HG03064 (cell line): ENCODE results near the gene NLGN3.

Experiments
- ATAC-seq: cut with Tn5 transposase; IDR thresholded peaks from one replicate; pipeline ENCODE4 v1.9.1; 2021; ENCODE audit warnings: low read depth; ENCODE audit not compliant: unreplicated experiment

The NLGN3 gene

GRCh38 chrX:71144651-71145050 lies at the start of gene NLGN3:
NLGN3 (plus strand) TSS chrX:71144841; CDS start chrX:71147750, 2,909 bp downstream.
- no peak for ATAC-seq

GRCh38 chrX:71095033-71095432 lies 49.6 kb upstream of the NLGN3 start:
- ATAC-seq = no peak

DNA sequence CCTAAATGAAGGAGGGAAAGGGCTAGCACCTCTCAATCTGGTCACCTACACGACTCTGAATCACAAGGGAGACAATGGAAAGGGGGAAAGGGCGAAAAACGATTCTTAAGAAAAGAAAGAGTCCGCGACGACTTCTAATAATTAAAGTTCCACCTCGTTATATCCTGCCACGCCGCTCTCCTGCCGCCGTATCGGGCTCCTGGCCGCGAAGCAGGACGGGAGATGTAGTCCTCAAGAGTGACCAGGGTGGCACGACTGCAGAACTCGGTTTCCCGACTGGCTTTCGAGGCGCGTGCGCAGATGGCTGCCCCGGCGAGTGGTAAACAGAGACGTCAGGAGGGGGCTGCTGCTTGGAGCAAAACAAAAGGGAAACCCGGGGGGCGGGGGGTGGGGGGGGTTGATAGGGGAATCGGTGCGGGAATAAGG lies 49.1 kb upstream of the NLGN3 start, which contains the start of gene FOXO4:
FOXO4 (plus strand) TSS at position 297 of the 426 bp plus-strand sequence. CDS start 678 bp downstream, outside the sequence.
- peak; percentile 78 for ATAC-seq

DNA sequence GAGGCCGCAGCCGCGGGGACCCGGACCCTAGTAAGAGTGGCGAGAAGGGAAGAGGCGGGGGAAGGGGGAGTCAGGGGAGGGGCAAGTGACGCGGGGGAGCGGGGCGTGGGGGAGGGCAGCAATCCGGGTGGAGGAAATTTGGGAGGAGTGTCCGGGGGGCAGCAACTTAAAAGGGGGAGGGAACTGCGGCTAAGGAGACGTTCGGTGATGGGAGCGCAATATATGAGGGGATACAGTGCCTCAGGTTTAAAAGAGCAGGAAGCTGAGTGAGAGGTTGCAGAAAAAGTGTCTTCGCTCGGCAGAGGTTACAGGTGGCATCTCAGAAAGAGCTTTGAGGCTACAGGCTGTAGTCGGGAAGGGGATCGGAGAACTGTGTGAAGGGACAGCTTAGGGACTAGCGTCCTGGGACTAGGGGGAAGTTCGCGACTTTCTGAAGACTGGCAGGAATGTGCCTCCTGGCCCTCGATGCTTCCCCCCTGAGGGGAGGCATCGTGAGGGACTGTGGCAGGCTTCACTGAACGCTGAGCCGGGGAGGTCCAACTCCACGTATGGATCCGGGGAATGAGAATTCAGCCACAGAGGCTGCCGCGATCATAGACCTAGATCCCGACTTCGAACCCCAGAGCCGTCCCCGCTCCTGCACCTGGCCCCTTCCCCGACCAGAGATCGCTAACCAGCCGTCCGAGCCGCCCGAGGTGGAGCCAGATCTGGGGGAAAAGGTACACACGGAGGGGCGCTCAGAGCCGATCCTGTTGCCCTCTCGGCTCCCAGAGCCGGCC lies 48.5 kb upstream of the NLGN3 start:
- ATAC-seq = no peak

GRCh38 chrX:71096760-71097032 lies 47.9 kb upstream of the NLGN3 start:
- no peak for ATAC-seq

DNA sequence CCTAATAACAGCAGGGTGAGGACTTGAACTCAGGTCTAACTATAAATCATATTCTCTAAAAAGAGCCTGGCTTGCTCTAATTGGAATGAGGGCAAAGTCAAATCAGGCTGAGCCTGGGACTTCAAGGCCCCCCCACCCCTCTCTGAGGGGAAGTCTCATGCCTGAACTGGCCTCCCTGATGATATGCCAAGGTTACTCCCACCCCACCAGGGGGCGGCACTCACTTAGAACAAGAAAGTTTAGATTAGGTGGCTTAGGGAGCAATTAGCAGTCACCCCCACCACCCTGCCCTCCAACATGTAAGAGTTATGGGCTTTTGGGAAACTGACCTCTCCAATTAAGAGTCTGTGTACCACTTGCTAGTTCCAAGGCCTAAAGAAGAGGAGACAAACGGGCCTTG lies 46.3 kb upstream of the NLGN3 start:
- ATAC-seq = no peak

DNA sequence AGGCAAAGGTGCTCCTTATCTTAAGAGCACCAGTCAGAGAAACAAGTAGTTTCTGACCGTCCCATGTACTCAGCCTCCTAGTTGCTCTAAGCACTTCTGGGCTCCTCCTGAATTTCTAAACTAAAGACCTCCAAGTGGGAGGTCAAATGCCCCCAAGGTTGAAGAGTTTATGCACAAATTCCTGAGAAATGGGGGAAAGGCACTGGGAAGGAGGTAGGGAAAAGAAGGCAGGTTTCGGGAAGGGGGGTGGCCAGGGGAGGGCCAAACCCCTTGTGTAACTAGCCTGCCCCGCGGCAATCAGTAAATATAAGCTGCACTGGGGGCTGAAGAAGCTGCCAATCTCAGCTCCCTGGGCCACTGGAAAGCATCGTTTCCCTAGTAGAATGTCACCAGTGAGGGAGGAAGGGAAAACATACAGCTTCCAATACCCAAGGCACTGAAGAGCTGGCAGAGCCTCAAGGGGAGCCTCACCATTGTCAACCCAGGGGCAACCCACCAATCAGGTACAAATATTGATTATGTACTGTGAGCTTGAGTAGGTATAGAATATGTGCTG lies 45.6 kb upstream of the NLGN3 start:
- no peak for ATAC-seq

- no peak for ATAC-seq
Observed at GRCh38 chrX:71099736-71100135, 44.9 kb upstream of the NLGN3 start.

- ATAC-seq = no peak
Observed at GRCh38 chrX:71100581-71101505, 43.8 kb upstream of the NLGN3 start.

DNA sequence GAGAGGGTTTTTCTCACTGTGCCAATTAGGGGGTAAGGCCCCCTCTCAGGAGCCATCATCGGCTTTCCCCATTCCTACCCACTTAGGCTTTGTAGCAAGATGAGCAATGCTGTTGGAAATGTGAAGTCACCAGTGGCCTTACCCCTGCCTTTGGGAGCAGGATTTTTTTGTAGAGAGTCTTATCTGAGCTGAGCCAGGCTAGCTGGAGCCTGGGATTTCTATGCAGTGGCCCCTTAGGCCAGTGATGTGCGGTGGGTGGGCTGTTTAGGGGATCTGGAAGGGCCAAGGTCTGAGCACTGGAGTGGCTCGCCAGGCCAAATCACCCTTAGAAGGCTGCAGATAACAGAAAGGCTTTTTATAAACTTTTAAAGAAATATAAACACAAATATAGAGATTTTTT lies 42.3 kb upstream of the NLGN3 start:
- no peak for ATAC-seq

- no peak for ATAC-seq
Observed at GRCh38 chrX:71103110-71103983, 41.3 kb upstream of the NLGN3 start.

DNA sequence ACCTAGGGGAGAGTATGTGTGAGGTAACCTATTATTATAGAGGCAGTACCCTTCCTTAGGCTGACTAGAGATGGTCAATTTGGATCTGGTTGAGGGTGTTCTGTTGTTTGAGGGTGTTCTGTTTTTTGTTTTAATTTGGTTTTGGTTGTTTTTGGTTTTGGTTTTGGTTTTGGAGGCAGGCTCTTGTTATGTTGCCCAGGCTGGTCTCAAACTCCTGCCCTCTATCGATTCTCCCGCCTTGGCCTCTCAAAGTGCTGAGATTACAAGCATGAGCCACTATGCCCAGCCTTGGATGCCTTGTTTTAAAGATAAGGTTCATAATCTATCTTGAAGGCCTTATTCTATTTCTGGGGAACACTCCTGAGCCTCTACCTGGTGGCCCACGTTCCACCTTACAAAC lies 39.0 kb upstream of the NLGN3 start:
- ATAC-seq = no peak

DNA sequence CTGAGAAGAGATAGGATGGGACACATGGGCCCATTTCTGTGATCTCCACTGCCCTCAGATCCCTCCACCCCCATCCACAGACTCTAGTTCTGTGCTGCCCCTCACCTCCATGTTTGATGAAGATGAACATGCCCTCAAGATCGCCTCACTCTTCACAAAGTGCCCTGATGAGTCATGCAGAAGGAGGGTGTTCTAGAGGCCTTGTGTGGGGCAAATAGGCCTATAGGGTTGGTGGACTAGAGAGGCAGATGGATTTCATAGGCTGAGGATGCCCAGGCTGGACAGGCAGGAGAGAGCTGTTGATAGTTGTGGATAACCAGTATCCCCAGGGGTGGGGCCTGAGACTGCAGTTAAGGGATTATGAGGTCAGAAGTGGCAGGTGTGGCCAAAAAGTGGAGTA lies 38.2 kb upstream of the NLGN3 start, which contains the start of gene CXorf65:
CXorf65 (minus strand) TSS at position 314 of the 400 bp plus-strand sequence; CDS start at position 130, 184 bp downstream.
- no peak for ATAC-seq

- ATAC-seq = no peak
Observed at GRCh38 chrX:71107245-71107644, 37.4 kb upstream of the NLGN3 start.

DNA sequence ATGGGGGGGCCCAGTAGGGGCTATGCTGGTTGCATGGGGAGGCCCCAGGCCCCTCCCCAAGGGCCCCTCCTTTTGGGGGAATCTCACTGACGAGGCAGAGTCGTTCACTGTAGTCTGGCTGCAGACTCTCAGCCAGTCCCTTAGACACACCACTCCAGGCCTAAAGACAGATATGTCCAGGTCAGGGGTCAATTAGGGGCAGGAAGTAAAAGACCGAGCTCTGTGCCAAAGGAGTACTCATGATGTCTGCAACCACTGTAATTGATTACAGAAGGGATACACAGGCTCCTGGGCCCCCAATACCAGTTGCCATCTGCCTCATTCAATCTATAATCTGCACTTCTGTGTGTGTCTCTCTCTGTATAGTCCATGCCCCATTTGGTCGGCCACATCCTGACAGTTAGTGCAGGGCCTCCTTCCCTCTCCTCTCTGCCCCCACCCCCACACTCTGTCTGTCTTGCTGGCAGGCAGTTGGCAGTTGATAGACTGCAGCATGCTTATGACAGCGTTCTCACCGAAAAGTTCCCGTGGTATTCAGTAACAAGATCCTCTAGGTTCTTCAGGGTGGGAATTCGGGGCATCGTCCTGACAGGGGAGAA lies 36.8 kb upstream of the NLGN3 start:
- no peak for ATAC-seq

GRCh38 chrX:71109051-71109450 lies 35.6 kb upstream of the NLGN3 start:
- ATAC-seq = no peak

GRCh38 chrX:71111141-71111843 lies 33.3 kb upstream of the NLGN3 start, which contains the start of gene IL2RG:
IL2RG (minus strand) TSS chrX:71111577; CDS start chrX:71111539, 38 bp downstream.
- ATAC-seq = peak; percentile 92

DNA sequence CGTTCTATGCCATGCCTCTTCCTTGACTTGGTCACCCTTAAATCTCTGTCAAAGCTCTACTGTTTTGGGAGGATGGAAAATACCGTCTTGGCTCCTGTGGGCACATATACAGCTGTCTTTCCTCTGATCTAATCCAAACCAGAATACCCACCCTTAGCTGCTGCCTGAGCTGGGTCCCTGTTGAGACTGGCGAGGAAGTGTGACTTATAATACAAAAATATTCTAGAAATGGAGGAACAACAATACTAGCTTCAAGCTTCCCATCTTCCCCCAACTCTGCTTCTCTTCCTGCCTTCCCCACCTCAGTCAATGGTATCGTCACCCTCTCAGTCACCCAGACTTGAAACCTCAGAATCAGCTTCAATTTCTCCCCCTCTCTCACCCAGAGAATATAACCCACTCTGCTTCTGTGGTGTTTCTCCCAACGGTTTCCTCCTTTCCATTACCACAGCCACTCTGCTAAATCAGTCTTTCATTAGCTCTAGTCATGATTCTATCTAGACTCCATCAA lies 32.7 kb upstream of the NLGN3 start:
- no peak for ATAC-seq

DNA sequence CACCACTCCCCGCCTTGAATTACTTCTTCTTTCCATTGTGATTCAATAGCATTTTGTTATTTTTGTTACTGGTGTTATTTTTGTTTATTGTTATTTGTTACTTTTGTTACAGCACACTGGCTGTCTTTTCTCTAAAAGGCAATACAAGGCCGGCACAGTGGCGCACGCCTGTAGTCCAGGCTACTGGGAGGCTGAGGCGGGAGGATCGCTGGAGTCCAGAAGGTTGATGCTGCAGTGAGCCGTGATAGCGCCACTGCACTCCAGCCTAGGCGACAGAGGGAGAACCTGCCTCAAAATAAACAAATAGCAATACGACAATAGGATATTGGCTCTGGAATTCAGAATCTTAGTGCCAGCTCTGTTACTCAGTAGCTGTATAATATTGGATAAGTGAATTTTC lies 27.3 kb upstream of the NLGN3 start:
- no peak for ATAC-seq
